ENCODE data around the gene WDR91.

Gene WDR91

DNA sequence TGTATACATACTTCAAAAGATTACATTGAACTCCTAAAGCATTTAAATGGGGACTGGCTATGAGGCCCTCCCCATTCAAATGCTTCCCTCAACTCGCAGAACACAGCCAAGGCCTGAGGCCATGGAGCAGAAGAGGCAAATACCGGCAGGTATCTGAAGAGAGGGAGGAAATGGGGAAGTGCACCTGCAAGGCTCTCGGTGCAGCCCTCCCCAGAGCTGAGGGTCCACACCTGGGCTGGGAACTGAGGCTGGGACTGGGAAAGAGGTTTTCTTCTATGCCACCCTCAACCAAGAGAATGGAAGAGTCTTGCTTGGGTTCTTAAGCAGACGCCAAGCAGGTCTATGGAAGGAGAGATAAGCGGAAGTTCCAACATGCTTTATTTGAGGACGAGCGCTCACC, 27.8 kb downstream of the WDR91 start:
- no peak for DNase-seq (ENCODE audit: low read depth)
- TF ChIP-seq, protein P1, sequence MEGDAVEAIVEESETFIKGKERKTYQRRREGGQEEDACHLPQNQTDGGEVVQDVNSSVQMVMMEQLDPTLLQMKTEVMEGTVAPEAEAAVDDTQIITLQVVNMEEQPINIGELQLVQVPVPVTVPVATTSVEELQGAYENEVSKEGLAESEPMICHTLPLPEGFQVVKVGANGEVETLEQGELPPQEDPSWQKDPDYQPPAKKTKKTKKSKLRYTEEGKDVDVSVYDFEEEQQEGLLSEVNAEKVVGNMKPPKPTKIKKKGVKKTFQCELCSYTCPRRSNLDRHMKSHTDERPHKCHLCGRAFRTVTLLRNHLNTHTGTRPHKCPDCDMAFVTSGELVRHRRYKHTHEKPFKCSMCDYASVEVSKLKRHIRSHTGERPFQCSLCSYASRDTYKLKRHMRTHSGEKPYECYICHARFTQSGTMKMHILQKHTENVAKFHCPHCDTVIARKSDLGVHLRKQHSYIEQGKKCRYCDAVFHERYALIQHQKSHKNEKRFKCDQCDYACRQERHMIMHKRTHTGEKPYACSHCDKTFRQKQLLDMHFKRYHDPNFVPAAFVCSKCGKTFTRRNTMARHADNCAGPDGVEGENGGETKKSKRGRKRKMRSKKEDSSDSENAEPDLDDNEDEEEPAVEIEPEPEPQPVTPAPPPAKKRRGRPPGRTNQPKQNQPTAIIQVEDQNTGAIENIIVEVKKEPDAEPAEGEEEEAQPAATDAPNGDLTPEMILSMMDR (conservative IDR thresholded peaks at IDR 0.05; ENCODE audit: control insufficient read depth, insufficient read depth, low read depth, low read length) = no peak
- H3K4me3 ChIP-seq (ENCODE audit: control insufficient read depth, low read depth, low read length) = no peak overlapping the region

DNA sequence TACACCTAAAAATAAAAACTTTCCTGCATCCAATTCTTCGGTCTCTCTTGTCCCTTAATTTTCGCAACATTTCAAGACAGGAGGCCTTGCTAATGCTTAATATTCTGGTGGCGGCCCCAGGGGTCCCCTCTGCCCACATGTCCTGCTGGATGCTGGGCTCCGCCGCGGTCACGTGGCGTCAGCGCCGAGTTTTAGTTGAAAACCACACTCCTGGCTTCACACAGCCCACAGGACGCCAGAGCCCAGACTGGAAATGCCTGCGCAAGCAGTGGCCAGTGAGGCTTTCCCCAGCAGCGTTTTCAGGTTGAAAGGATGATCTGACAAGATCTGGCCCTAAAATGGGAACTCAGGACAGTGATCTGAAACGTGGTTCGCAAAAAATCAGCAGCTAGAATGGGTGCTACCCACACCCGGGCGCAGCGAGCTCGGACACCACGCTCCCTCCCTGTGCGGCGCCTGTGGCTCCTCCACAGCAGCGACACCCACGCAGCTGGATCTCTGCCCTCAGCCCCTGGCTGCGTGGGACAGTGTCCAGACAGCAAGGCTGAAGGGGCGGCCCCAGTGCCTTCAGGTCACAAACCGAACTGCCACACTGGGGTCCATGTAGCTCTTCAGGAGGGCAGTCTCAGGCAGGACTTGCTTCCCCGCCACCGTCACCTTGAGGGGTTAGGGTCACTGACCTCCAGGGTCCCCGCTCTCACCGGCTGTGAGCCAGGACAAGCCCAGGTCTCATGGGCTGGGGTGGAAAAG, 29.2 kb downstream of the WDR91 start:
- TF ChIP-seq, protein P1 (conservative IDR thresholded peaks at IDR 0.05; ENCODE audit: control insufficient read depth, insufficient read depth, low read depth, low read length) = no peak
- DNase-seq (ENCODE audit: low read depth) = no peak
- H3K4me3 ChIP-seq (ENCODE audit: control insufficient read depth, low read depth, low read length) = no peak overlapping the region

DNA sequence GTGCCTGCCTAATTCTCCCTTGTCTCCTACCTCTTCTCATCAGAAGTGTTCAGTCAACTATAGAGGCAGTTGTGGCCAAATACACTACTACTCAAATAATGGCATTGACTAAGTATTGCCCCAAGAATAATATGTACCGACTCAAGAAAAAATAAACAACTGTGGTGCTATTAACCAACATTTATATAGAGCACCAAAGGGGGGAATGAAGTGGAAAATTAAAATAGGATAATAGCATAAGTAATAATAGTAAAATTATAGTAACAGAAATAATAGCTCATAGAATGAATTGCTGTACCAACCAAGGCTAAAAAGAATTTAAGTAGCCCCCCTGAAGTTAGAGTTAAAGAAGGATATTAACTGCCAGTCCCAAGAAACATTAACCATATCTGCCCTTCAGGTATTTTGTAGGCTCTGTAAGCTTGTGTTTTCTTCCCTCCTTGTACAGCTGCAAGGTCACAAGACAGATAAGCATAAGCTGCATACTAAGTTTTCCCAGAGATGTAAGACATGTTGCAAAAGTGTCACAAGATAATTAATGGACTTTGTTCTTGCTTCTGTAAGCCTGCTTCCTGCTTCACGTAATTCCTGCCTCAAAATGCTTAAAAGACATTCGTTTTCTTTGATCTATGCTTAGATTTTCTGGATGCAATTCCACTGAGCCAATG, 29.9 kb downstream of the WDR91 start:
- TF ChIP-seq, protein P1 (conservative IDR thresholded peaks at IDR 0.05; ENCODE audit: control insufficient read depth, insufficient read depth, low read depth, low read length) = no peak
- no peak overlapping the region for H3K4me3 ChIP-seq (ENCODE audit: control insufficient read depth, low read depth, low read length)
- DNase-seq (ENCODE audit: low read depth) = no peak

DNA sequence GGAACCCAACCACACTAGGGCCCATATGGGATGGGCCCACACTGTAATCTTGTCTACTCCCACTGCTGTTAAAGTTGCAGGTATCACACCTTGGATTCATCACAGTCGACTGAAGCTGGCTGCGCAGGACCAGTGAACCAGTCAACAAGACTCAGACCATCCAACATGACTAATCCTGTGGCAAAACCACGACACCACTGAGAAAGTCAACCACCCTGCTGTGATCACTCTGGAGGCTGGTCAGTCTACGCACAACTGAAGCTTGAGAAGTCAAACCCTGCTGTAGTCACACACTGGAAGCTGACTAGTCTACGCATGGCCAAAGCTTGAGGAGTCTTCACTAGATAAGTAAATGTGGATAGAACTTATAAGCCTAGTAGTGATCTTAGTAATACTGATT, 31.2 kb downstream of the WDR91 start:
- no peak for DNase-seq (ENCODE audit: low read depth)
- no peak overlapping the region for H3K4me3 ChIP-seq (ENCODE audit: control insufficient read depth, low read depth, low read length)
- TF ChIP-seq, protein P1 (conservative IDR thresholded peaks at IDR 0.05; ENCODE audit: control insufficient read depth, insufficient read depth, low read depth, low read length) = no peak

DNA sequence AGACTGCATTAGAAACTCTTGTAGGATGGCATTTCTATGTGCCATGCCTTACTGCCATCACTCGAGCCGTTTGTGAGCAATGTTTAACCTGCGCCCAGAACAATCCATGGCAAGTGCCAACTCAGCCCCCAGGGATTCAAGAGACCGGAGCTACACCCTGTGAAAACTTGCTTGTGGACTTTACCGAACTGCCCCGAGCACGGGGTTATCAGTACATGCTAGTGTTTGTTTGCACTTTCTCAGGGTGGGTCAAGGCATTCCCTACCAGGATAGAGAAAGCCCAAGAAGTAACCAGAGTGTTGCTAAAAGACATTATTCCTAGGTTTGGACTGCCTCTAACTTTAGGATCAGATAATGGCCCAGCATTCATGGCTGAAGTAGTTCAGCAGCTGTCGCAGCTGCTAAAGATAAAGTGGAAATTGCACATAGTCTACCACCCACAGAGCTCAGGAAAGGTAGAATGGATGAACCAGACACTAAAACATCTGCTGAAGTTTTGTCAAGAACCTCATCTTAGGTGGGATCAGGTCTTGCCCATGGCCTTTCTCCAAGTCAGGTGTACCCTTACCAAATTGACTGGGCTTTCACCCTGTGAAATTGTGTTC, 31.9 kb downstream of the WDR91 start:
- DNase-seq (ENCODE audit: low read depth) = no peak
- no peak overlapping the region for H3K4me3 ChIP-seq (ENCODE audit: control insufficient read depth, low read depth, low read length)
- TF ChIP-seq, protein P1 (conservative IDR thresholded peaks at IDR 0.05; ENCODE audit: control insufficient read depth, insufficient read depth, low read depth, low read length) = no peak

DNA sequence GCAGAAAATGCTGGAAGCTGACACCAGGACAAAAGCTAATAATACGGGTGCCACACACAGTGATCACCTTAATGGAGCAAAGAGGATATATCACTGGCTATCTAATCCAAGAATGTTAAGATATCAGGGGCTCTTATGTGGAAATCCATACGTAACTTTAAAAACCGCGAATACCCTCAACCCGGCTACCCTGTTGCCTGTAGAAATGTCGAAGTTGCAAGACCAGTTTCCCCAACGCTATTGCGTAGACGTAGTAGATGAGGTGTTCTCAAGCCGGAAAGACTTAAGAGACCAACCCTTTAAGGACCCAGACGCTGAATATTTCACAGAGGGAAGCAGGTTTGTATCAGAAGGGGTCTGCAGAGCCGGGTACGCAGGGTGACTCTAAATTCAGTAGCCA, 33.0 kb downstream of the WDR91 start:
- DNase-seq (ENCODE audit: low read depth) = no peak
- TF ChIP-seq, protein P1 (conservative IDR thresholded peaks at IDR 0.05; ENCODE audit: control insufficient read depth, insufficient read depth, low read depth, low read length) = no peak
- no peak overlapping the region for H3K4me3 ChIP-seq (ENCODE audit: control insufficient read depth, low read depth, low read length)
